ENCODE results near the gene GRPR.

GRPR gene

DNA sequence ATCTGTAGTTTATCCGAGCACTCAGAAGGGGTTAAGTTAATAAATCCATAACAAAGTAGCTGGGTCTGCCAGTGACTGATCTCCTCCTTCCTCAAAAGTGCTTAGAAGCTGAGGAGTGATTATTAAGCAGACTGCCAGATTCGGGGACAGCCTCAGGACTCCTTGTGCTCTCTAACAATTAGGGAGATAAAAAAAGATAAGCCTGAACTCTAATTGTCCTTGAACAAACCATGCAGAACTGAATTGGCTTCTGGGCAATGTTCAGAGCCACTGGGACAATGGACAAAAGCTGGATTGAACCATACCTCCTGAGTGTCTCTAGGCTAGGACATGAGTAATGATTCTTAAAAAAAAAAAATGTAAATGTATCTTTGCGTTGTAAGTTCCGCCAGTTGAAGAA, 22.7 kb upstream of the GRPR start:
- FAIRE-seq: no peak
- no peak for DNase-seq (ENCODE audit: insufficient read length, low spot score)
- TF ChIP-seq SPI1 (IDR thresholded peaks at IDR 0.05; ENCODE audit: low read depth, low read length) (no peak), POLR2A (IDR thresholded peaks at IDR 0.05; ENCODE audit: low read depth, low read length) (no peak)

GRCh38 chrX:16101581-16101980, 21.8 kb upstream of the GRPR start:
- no peak for FAIRE-seq
- no peak for TF ChIP-seq POLR2AphosphoS5 (IDR thresholded peaks at IDR 0.05; ENCODE audit: low read depth, low read length)

GRCh38 chrX:16103625-16104024, 19.7 kb upstream of the GRPR start:
- FAIRE-seq (peak; percentile 66), DNase-seq (ENCODE audit: insufficient read length, low spot score) (no peak)
- TF ChIP-seq POU2F2 (IDR thresholded peaks at IDR 0.05; ENCODE audit: low read depth, low read length) (no peak), POLR2A (IDR thresholded peaks at IDR 0.05; ENCODE audit: low read depth, low read length) (no peak)

More at GRCh38 chrX:16101581-16101980, 21.8 kb upstream of the GRPR start:
- DNase-seq (ENCODE audit: insufficient read length, low spot score): no peak

DNA sequence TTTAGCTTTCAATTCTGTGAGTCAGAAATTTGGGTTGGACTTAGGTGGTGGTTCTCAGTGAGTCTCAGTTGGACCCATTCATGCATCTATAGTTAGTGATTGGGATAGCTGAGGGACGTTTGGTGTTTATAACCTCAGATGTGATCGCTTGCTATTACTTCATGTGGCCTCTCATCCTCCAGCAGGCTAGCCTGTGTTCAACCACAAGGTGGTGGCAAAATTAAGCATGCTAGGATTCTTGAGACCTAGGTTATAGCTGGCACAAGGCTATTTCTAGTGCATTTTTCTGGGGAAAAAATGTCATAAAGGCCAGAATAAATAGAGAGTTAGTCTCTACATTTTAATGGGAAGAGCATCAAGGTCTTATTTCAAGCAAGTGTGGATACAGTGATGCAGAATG, 10.9 kb upstream of the GRPR start:
- FAIRE-seq (no peak), DNase-seq (ENCODE audit: insufficient read length, low spot score) (no peak)
- TF ChIP-seq POLR2A (IDR thresholded peaks at IDR 0.05; ENCODE audit: low read depth, low read length) (no peak), POU2F2 (IDR thresholded peaks at IDR 0.05; ENCODE audit: low read depth, low read length) (no peak), SPI1 (IDR thresholded peaks at IDR 0.05; ENCODE audit: low read depth, low read length) (no peak), PAX5 (IDR thresholded peaks at IDR 0.05; ENCODE audit: insufficient read depth, low read length, severe bottlenecking) (no peak), POLR2AphosphoS5 (IDR thresholded peaks at IDR 0.05; ENCODE audit: low read depth, low read length) (no peak), TAF1 (IDR thresholded peaks at IDR 0.05; ENCODE audit: low read depth, low read length) (no peak)

DNA sequence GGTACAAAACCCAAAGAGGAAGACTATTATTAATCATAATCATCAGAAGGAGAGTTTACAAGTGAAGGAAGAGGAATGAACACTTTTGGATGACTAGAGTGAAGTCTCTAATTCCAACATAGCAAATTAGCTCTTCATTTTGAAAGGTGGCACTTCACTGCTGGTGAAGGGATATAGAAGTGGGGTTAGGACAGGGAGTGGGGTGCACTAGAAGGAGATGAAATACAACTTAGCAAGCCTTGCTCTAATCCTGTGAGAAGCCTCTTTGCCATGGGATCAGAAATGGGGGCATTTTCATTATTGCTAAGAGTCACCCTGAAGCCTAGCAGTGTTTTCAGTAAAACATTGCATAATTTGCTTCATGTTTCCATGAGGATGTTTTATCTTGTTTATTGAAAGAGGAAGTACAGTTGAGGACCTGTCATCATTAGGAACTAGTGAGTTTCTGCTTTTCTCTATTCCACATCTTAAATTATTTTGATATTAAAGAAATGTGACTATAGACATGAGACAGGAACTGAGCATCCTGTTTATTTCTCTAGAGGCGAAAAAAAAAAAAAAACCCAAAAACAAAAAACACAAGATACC, 9.3 kb upstream of the GRPR start:
- peak; percentile 65 for FAIRE-seq
- 0 out of 2 replicates have a peak, but pooled peaks have one; percentile 1 for TF ChIP-seq SPI1 (IDR thresholded peaks at IDR 0.05; ENCODE audit: low read depth, low read length)
- TF ChIP-seq PAX5 (IDR thresholded peaks at IDR 0.05; ENCODE audit: insufficient read depth, low read length, severe bottlenecking): no peak

DNA sequence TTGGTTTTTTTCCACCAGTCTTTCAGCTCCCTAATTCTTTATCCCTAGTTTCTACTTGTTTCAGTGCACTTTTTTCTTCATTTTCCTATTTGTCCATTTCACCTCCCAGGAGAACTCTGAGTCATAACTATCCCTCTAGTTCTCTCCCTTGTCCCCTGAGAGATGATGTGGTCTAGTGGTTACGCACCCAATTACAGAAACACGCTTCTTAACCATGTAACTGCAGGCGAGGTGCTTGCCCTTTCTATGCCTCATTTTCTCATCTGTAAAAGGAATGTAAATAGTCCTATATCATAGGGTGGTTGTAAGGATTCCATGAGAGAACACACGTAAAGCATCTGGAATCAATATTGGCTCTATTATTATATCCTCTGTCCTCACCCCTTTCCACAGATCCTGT, 8.8 kb upstream of the GRPR start:
- peak; percentile 31 for FAIRE-seq
- TF ChIP-seq POLR2A (IDR thresholded peaks at IDR 0.05; ENCODE audit: low read depth, low read length) (no peak), POLR2AphosphoS5 (IDR thresholded peaks at IDR 0.05; ENCODE audit: low read depth, low read length) (no peak), POU2F2 (IDR thresholded peaks at IDR 0.05; ENCODE audit: low read depth, low read length) (no peak), SPI1 (IDR thresholded peaks at IDR 0.05; ENCODE audit: low read depth, low read length) (no peak), PAX5 (IDR thresholded peaks at IDR 0.05; ENCODE audit: insufficient read depth, low read length, severe bottlenecking) (no peak), TAF1 (IDR thresholded peaks at IDR 0.05; ENCODE audit: low read depth, low read length) (no peak)

More for the DNA sequence above, 9.3 kb upstream of the GRPR start:
- DNase-seq (ENCODE audit: insufficient read length, low spot score): no peak

DNA sequence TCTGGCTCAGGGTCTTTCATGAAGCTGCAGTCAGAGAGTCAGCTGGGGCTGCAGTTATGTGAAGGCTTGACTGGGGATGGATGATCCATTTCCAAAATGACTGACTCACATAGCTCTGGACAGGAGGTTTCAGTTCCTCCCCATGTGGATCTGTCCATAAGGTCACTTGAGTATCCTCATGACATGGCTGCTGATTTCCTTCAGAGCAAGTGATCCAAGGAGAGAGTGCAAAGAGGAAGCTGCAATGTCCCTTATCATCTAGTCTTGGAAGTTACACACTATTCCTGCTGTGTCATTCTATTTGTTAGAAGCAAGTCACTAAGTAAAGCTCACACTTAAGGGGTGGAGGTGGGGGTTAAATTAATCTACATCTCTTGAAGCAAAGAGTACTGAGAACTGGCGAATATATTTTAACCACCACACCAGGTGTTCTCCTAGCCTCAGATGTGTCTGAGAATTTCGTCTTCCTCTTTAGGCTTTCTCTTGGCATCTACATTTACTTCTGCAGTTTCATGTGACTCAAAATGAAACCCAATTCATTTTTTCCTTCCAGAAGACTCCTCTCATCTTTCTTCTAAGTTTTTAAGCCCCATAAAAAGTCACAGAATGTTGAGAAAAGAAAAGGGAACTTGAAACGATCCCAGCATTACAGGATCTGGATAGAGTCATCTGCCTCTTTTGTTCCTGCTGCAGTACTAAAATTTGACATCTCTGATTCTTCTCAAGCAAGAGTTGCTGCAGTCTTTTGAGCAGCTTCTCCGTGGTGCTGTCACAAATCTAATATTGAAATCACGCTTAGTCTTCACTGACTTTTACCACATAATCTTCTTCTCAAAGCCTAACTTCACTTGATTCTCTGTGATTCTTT, 3.8 kb upstream of the GRPR start:
- FAIRE-seq (peak; percentile 96), DNase-seq (ENCODE audit: insufficient read length, low spot score) (no peak)

More for the DNA sequence above, 8.8 kb upstream of the GRPR start:
- DNase-seq (ENCODE audit: insufficient read length, low spot score): no peak

GRCh38 chrX:16120431-16120830, 2.9 kb upstream of the GRPR start:
- no peak for TF ChIP-seq PAX5 (IDR thresholded peaks at IDR 0.05; ENCODE audit: insufficient read depth, low read length, severe bottlenecking)
- TF ChIP-seq POLR2A (IDR thresholded peaks at IDR 0.05; ENCODE audit: low read depth, low read length): no peak
- TF ChIP-seq SPI1 (IDR thresholded peaks at IDR 0.05; ENCODE audit: low read depth, low read length): no peak
- no peak for TF ChIP-seq POLR2AphosphoS5 (IDR thresholded peaks at IDR 0.05; ENCODE audit: low read depth, low read length)
- no peak for TF ChIP-seq TAF1 (IDR thresholded peaks at IDR 0.05; ENCODE audit: low read depth, low read length)
- no peak for TF ChIP-seq POU2F2 (IDR thresholded peaks at IDR 0.05; ENCODE audit: low read depth, low read length)
- FAIRE-seq (no peak), DNase-seq (ENCODE audit: insufficient read length, low spot score) (no peak)

More for the DNA sequence above, 3.8 kb upstream of the GRPR start:
- TF ChIP-seq POLR2AphosphoS5 (IDR thresholded peaks at IDR 0.05; ENCODE audit: low read depth, low read length): no peak
- peak; percentile 96 for TF ChIP-seq SPI1 (IDR thresholded peaks at IDR 0.05; ENCODE audit: low read depth, low read length)

- FAIRE-seq: peak; percentile 83
- no peak for TF ChIP-seq POU2F2 (IDR thresholded peaks at IDR 0.05; ENCODE audit: low read depth, low read length)
- DNase-seq (ENCODE audit: insufficient read length, low spot score): no peak
Observed at GRCh38 chrX:16124201-16124600, 836 bp downstream of the GRPR start.

- peak; percentile 87 for FAIRE-seq
- DNase-seq (ENCODE audit: insufficient read length, low spot score): no peak
- TF ChIP-seq SPI1 (IDR thresholded peaks at IDR 0.05; ENCODE audit: low read depth, low read length) (no peak), POLR2A (IDR thresholded peaks at IDR 0.05; ENCODE audit: low read depth, low read length) (no peak), PAX5 (IDR thresholded peaks at IDR 0.05; ENCODE audit: insufficient read depth, low read length, severe bottlenecking) (no peak), TAF1 (IDR thresholded peaks at IDR 0.05; ENCODE audit: low read depth, low read length) (no peak), POU2F2 (IDR thresholded peaks at IDR 0.05; ENCODE audit: low read depth, low read length) (no peak), POLR2AphosphoS5 (IDR thresholded peaks at IDR 0.05; ENCODE audit: low read depth, low read length) (no peak)
Observed at GRCh38 chrX:16125520-16126149, 2.3 kb downstream of the GRPR start.
